GOT3 (cell line): ENCODE data around the gene ROCK2.

Experiments
- DNase-seq: peaks from one replicate; lab custom pipeline; 2025; ENCODE audit warnings: mixed read lengths; lab: John Stamatoyannopoulos, UW

The ROCK2 gene

DNA sequence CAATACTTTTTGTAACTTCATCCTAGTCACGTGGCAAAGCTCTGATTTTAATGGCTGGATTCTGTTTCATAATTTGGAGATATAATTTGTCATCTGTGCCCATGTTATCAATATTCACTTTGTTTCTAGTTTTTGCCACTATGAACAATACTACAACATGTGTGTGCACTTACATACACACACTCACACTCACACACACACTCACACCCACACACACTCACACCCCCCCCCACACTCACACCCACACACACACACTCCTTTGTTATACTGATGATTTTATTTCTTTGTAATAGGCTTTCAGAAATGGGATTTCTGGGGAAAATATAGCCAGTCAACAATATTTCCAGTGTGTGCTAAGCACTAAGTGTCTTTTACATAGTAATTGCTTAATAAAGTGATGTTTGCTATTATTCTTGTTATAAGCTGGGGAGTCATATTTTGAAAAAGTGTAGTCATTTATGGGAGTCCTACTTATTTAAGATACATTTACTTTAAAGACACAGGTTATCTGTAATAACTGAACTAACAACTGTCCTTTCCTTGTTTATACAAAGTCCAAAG, 22.8 kb upstream of the ROCK2 start:
- DNase-seq, result no peak

DNA sequence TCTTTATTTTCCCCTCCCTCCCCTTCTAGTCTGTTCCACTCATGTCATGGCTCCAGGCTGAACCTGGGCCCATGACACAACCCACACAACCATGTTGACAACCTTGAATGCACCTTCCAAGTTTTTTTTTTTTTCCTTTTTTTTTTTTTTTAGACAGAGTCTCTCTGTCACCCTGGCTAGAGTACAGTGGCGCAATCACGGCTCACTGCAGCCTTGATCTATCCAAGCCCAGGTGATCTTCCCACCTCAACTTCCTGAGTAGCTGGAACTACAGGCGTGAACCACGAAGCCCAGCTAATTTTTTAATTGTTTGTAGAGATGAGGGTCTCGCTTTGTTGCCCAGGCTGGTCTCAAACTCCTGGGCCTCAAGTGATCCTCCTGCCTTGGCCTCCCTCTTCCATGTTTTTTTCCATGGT, 21.9 kb upstream of the ROCK2 start:
- no peak for DNase-seq

DNA sequence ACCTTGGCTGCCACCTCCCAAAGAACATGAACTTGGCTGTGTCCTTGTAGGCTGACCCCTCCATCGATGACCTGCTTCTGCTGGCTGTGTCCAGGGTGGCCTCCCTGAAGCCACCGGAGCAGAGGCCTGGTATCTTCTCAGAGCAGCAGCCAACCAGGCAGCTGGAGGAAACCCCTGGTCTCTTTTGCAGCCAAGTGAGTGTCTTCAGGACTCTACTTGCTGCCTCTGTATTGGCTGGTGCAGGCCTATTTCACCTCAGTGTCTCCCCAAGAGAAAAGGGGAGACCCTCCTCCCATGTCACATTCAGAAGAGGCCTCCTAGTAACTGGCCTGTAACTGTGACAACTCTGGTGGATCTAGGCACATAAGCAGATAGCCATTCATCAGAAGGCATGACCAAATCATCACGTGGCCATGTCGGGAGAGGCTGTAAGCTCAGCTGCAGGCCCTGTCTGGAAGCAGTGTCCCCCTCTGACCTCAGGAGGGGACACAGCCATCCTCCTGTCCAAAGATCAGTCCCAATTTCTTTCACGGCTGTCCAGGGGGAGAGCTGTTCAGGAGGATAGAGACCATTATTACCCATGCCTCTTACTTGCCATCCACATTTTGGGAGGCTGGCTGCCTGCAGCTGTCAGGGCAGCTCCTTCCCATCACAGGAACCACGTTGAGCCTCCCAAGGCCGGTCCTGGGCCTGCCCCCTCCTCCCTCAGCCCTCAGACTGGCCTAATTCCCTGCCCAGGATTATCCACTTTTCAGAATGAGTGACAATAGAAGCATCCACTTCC, 20.9 kb upstream of the ROCK2 start:
- DNase-seq, result no peak

DNA sequence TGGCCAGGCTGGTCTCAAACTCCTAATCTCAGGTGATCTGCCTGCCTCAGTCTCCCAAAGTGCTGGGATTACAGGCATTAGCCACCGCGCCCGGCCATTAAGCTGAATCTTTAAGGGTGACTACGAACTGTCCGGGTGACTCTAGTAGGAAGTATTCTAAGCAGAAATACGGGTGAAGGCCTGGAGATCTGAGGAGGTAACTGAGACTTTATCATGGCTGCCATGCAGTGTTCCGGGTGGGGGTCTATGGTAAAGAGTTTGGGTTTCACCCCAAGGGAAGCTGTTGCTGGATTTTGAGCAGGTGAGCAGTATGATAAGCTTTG, 20.1 kb upstream of the ROCK2 start:
- no peak for DNase-seq

DNA sequence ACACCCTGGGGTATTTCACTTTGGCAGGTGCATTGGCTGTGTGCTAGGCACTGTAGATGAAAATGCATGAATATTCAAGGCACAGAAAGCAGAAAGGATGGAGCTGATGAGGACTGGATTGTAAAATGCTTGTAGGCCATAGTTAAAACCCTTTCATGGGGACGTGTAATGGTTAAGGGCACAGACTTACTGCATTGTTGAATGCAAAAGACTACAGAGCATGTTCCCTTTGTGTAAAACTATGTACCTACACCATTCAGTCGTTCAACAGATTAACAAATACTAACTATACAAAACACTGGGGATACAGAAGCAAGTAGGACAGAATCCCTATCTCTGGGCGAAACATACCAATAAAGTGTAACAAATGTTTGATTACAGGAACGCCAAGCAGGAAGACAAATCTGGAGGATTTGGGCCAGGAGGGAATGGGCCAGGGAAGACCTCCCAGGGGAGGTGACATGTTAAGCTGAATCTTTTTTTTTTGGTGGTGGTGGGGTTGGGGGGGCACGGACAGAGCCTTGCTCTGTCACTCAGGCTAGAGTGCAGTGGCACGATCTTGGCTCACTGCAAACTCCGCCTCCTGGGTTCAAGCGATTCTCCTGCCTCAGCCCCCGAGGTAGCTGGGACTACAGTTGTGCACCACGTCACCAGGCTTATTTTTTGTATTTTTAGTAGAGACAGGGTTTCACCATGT, 19.6 kb upstream of the ROCK2 start:
- DNase-seq, result no peak

DNA sequence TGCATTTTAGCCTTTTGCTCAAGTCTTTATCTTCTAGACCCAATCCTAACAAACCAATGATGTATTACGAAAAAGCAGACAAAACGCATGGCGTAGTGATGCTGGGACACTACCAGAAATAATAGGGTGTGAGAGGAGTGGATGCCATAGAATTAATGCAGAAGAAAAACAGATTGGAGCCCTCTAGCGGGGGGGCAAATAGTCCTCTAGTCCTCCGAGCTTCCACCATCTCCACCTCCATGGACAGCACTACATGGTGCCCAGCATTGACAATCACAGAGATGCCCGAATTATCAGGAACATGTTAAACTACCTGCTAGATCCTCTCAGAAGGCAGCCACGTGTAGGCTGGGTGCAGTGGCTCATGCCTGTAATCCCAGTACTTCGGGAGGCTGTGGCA, 15.4 kb upstream of the ROCK2 start:
- no peak for DNase-seq

DNA sequence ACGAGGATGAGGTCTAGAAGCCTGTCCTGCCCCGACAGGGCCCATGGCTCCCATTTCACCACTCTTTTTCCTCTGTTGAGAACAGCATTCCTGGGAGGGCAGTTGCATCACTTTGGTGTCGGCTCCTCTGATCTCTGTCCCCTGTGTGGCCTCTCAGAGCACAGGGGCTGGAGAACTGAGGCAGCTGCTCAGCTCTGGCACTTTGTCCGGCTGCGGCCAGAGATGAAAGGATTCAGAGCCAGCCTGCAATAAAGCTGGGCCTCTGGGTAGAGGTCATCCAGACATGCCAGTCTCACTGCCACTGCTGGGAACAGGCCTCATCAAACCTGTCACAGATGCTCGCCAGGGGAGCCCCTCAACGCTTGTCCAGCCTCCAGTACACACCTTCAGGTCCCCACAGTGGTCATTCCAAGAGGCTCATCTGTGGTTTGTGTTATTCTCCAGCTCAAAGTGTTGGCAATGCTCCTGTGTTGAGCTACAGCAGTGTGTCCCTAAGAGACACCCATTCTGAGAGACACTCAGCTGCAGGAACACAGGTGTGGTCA, 13.1 kb upstream of the ROCK2 start:
- DNase-seq, result no peak

DNA sequence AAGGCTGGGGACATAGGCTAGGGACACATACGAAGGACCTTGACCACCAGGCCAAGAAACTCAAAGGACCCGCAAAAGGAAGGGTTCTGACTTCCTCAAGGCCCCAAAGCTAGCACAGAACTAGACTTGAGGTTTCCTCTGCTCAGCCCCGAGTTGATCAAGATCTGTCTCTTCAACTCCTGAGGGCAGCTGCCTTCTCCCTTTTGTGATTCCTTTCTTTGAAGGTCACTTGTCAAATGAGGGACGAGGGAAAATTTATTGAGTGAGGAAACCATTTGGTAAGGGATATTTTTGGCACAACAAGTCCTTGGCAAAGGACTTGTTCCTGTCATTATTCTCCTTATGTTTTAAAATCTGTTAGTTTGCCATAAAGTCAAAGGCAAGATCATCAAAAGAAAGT, 12.3 kb upstream of the ROCK2 start:
- DNase-seq, result no peak

DNA sequence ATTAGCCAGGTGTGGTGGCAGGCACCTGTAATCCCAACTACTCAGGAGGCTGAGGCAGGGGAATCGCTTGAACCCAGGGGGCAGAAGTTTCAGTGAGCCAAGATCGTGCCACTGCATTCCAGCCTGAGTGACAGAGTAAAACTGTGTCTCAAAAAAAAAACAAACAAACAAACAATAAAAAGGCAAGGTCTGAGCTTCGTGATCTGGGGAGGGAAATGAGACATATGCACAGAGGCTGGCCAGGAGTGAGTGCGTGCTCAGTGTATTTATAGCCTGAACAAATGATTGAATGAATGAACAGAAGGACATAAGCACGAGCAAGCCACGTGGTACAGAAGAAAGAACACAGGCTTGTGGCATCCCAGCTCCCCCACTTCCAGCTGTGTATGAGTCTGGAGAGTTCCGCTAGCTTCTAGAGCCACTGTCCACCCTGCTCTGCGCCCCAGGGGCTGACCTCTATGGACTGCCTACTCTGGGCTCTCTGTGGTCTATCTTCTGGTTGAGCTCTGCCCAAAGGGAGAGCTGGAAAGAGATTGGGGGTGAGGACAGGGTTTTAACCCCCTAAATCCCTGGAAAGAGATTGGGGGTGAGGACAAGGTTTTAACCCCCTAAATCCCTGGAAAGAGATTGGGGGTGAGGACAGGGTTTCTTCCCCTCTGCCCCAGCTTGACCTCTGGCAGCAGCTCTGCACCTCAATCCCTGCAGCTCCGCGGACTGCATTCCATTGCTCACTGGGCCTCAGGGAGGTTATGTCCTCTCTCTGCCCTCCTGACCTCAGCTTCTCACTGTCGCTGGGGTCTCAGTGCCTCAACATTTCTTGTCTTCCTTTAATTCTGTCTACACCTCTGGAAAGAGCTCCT, 11.0 kb upstream of the ROCK2 start:
- DNase-seq, result no peak

DNA sequence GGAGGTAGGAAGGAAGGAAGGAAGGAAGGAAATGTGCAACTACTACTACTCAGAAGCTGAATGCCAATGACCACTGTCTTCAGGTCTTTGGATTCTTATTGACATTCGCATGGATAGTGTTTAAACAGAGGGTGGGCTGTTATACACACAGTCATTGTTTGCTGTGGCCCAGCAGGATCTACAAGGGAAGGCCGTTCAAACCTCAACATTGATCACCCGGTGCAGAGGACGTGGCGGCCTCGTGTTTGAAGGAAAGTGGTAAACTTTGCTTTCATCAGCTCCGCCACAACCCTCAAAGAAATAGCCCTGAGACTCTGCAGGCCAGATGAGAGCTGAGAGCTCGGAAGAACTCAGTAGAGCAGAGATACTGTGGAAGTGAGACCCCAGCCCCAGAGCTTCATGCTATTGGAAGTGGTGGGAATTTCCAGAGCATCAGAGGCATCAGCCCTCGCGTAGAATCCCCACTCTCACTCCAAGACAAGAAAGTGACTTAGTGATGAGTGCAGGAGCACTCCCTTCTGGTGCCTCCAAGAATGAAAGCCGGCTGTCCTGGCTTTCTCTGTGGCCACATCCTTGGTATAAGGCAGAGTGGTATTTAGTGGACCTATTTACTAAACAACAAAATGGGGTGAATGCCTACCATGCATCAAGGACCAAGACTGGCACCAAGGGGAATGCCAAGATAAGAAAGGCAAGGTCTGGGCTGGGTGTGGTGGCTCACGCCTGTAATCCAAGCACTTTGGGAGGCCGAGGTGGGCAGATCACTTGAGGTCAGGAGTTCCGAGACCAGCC, 10.1 kb upstream of the ROCK2 start:
- DNase-seq, result no peak

DNA sequence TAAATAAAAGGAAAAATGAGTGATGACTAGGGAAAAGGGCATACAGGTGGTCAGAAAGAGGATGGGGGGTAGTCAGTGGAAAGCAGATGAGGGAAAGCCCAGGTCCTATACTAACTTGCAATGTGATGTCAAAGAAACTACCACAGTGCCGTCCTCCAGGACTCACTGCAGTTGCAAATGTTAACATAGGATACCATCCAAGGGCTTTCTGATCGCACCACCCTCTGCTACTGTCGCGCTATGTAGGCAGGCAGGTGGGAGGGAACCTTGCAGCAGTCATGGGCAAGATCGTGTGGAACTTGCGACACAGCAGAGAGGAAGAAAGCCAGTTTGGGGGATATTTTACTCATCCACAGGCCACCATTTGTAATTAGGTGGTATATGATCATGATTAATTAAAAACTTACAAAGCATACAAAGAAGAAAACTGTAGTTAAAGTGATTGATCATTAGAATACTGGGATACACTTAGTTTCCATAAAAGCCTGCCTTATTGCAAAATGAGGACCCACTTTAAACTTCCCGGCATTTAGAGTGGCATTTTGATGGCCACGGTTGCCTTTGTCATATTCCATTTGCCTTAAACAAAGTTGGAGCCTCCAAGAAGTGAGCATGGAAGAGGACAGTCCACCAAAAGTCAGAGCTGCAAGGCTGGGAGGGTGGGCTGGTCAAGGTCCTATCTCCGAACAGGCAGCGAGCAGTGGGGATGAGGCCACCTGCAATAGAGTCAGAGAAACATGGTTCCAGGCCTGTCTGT, 8.5 kb upstream of the ROCK2 start:
- DNase-seq, result no peak

DNA sequence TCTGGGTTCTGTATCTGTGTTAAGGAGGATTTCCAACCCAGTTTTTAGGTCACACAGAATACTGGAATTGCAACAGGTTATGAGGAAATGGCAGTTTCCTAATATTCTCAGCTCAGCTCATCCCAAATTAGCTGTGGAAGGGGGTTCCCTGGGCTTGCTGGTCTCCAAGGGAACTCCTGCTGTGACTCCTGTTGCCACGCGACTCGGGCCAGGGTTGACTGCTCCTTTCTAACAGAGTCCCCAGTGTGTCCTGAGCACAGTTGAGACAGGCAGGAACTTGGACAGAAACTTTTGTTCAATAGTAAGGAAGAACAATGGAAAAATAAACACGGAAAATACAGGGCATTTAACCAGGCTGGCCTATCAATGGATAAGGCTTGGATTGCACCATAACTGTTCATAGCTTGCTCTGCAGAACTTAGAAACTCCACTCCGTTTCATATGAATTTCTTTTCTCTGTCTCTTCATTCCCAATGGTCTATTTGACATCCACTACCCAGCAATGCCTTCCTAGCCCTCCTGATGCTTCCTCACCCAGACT, 3.8 kb upstream of the ROCK2 start:
- DNase-seq, result no peak

DNA sequence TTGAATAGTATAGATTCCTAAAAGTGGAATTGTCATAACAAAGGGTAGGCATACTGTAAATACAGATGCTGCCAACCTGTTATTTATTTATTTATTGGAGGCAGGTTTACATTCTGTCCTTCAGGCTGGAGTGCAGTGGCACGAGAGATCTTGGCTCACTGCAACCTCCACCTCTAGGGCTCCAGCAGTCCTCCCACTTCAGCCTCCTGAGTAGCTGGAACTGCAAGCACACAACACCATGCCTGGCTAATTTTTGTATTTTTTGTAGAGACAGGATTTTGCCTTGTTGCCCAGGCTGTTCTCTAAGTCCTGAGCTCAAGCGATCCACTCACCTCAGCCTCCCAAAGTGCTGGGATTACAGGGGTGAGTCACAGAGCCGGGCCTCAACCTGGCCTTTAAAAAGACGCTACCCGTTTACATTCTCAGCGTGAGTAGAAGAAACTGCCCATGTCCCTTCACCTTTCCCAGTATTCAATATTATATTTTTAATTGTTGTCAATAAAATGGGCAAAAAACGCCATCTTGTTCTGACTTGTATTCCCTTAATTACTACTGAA, 3.0 kb upstream of the ROCK2 start:
- no peak for DNase-seq

DNA sequence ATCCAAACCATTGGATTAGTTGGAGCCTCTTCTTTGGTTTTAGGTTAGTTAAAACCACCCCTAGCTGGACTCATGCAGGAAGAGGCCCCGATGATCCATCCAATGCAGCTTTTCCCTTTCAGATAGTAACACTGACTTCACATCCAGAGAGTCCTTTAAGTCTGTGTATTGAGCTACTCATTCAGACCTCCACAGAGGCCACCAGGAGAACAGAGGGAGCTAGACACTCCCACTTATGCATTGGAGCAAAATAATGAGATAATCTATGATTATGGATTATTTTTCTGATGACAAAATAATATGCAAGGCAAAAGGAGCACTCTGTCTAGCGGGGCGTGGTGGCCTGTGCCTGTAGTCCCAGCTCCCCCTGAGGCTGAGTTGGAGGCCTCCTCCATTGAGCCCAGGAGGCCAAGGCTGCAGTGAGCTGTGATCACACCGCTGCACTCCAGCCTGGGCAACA, 1.6 kb upstream of the ROCK2 start:
- no peak for DNase-seq

DNA sequence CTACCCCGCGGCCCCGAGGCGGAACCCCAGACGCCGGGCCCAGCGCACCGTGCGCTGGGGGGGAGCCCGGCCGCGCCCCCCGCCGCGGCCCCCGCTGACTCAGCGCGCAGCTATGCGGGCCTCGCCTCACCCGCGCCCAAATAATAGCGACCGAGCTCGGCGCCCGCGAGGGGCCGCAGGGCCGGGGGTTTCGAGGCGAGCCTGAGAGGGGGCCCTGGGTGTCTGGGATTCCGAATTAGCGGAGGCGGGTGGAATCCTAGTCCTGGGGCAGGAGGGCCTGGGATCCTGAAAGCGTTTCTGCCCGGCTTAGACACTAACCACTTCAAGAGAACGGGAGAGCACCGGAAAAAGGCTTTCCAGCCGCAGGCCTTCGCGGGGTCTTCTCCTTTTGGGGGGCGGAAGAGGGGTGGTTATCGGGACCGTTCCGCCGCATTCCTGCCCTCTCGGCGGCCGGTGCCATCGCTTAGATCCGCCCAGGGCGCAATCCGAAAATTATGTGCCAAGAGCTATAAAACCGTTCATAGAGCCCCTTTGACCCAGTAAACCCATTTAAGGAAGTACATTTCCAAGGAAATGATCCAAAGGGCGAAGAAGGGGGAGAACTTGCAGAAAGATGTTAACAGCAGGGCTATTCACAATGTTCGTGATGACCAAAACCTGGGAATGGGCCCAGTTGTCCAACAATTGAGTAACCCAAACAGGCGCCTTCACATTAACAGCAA, 681 bp upstream of the ROCK2 start:
- DNase-seq, result no peak

DNA sequence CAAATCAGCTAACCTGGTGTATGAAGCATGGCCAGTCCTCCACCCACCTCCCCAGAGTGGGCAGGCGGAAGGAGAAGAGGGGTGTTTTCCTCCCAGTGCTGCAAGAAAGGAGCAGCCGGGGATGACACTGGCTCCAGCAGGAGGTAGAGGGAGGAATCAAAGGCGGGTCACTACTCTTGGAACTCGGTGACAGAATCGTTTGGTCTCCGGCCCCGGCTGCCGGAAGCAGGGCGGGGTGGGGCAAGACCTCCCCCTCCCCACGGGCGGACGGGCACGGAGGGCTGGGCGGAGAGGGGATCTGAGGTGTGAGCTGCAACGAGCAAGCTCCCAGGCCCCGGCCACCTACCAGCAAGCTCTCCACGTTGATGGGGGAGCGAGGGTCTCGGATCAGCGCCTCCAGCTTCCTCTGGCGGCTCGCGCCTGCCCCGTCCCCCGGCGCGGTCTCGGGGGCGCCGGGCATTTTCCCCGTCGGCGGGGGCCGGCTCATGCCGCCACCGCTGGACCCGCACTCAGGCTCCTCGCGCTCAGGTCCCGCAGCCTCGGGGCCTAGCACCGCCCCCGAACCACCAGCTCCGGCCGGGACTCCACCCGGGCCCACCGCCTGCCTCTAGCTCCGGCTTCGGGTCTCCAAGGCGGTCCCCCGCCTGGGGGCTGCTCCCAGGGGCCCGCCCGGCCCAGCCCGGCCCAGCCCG, 640 bp downstream of the ROCK2 start:
- DNase-seq, result no peak

DNA sequence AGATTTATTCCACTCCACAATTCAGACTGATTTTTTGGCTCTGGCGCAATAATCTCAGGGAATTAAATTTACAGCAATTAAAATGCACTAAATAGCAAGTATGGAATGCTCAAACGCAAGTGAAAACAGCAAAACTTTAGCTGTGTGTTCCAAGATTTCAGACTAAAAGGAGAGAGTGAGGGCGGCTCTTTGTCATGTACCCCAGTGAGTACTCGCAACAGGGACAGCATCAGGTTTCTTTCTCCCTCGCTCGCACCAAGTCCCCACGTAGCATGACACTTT, 1.1 kb downstream of the ROCK2 start:
- DNase-seq, result no peak

DNA sequence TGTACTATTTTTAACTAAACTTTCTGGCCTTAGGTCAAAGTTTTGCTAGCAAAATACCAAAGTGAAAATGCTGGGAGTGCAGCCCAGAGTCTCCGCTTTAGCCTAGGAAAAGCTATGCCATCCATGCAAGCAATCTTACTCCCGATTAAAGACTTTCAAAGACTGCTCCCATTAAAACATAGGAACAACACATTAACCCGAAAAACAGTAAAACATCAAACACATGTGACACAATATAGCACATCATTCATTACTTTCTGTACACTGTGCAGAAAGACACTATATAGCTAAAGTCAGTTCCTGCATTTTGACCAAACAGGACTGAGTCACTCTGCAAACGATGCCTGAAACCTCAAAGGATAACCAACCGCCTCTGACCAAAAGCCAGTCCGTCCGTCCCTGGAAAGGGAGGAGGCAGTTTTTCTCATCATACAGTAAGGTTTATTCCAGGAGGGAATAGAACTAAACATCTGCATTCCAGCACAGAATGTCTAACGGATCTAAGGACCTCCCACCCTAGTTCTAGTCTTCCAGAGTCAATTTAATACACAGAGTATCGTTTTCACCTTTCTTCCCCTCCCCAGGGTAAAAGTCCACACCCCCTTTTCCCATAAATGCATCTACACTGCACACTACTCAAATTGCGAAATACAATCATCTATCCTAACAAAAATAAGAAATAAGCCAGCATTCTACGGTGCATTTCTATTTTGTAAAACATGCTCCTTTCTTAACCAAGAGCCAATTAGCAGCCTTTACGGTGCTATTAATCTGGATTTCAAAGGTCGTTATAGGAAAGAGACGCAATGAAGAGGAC, 1.7 kb downstream of the ROCK2 start:
- no peak for DNase-seq
